A549 (cell line): ENCODE results near the gene ANKRD6. TPM values are rescaled to one million over a fixed set of nuclear protein-coding genes. Genes with fewer than 3 reads are reported as not detected.

Experiments used
- ATAC-seq, 2 experiments: fragments of 200-7000 bp in 1 of 2; fragments of >200 bp in 1 of 2; cut with Nextera tagmentation in 1 of 2; cut with Tn5 transposase in 1 of 2; 3 replicates each; pipeline versions ENCODE4 v1.8.0 to v1.9.1; 2018 to 2020; ENCODE audit warnings: mild to moderate bottlenecking in 1 of 2, moderate library complexity in 1 of 2
- CTCF ChIA-PET: fragments of 300-600 bp; sonication (Branson Sonifier 250); formaldehyde crosslinking; extraction: SDS; loops from one replicate; lab custom pipeline; 2021; ENCODE audit warnings: antibody characterized with exemption, inconsistent platforms; lab: Yijun Ruan, JAX
- POLR2A ChIA-PET: fragments of 350-600 bp; formaldehyde crosslinking; extraction: SDS; loops from one replicate; lab custom pipeline; 2021; ENCODE audit warnings: antibody characterized with exemption, inconsistent platforms; lab: Yijun Ruan, JAX
- DNase-seq, 2 experiments: peaks; one replicate each; pipeline versions ENCODE4 v3.0.0 to v3.0.0-alpha.2; 2011 to 2016; ENCODE audit warnings: low read depth in 1 of 2, low spot score in 1 of 2
- FAIRE-seq: peaks from 2 replicates; lab custom pipeline; 2011; peaks lifted over from hg19 to GRCh38; lab: Jason Lieb, UNC
- H3K27ac ChIP-seq, 2 experiments: fragments of >200 bp; sonication (Bioruptor Twin); formaldehyde crosslinking; 3 replicates each; pipeline ENCODE4 v1.5.1; 2016 to 2017
- H3K4me1 ChIP-seq: fragments of >200 bp; sonication (Bioruptor Twin); formaldehyde crosslinking; 3 replicates; pipeline ENCODE4 v1.6.1; 2016
- H3K4me2 ChIP-seq: fragments of >200 bp; sonication (Bioruptor Twin); formaldehyde crosslinking; 3 replicates; pipeline ENCODE4 v1.6.1; 2016
- H3K4me3 ChIP-seq: fragments of >200 bp; sonication (Bioruptor Twin); formaldehyde crosslinking; 3 replicates; pipeline ENCODE4 v1.5.1; 2016
- H3K9me3 ChIP-seq: fragments of >200 bp; sonication (Bioruptor Twin); formaldehyde crosslinking; 3 replicates; pipeline ENCODE4 v1.6.1; 2016
- BHLHE40 ChIP-seq: IDR thresholded peaks from 2 replicates; pipeline ENCODE4 v1.6.1; 2012; ENCODE audit warnings: low read depth, low read length, inconsistent platforms
- CBX2 ChIP-seq: fragments of 200-600 bp; sonication (generic); IDR thresholded peaks from 2 replicates; pipeline ENCODE4 v1.6.1; 2016; ENCODE audit warnings: low read depth, mild to moderate bottlenecking, borderline replicate concordance
- CEBPB ChIP-seq, 2 experiments: fragments of >200 bp in 1 of 2; sonication (Bioruptor Twin) in 1 of 2; formaldehyde crosslinking in 1 of 2; IDR thresholded peaks; 2 replicates each; pipeline ENCODE4 v1.6.1; 2012 to 2016
- CHD4 ChIP-seq: fragments of 200-600 bp; sonication (generic); IDR thresholded peaks from 2 replicates; pipeline ENCODE4 v1.6.1; 2016; ENCODE audit warnings: antibody characterized with exemption, mild to moderate bottlenecking, borderline replicate concordance
- CTCF ChIP-seq: fragments of >200 bp; sonication (Bioruptor Twin); formaldehyde crosslinking; IDR thresholded peaks from 3 replicates; pipeline ENCODE4 v1.5.1; 2016
- EHF ChIP-seq: fragments of 250-450 bp; sonication (Bioruptor Pico); IDR thresholded peaks from 2 replicates; pipeline ENCODE4 v1.5.0; 2020; ENCODE audit warnings: mild to moderate bottlenecking
- EHMT2 ChIP-seq: fragments of 200-600 bp; sonication (generic); IDR thresholded peaks from 2 replicates; pipeline ENCODE4 v1.6.1; 2016; ENCODE audit warnings: antibody characterized with exemption, low read depth, mild to moderate bottlenecking, moderate library complexity
- EP300 ChIP-seq, 2 experiments: fragments of >200 bp; sonication (Bioruptor Twin); formaldehyde crosslinking; IDR thresholded peaks; 2 replicates in 1 of 2; 3 replicates in 1 of 2; pipeline ENCODE4 v1.6.1; 2016 to 2017
- ESRRA ChIP-seq: fragments of 150-350 bp; IDR thresholded peaks from 2 replicates; pipeline ENCODE4 v1.6.1; 2014; ENCODE audit warnings: mild to moderate bottlenecking, low read length, borderline replicate concordance
- GATA3 ChIP-seq: IDR thresholded peaks from 2 replicates; pipeline ENCODE4 v1.6.1; 2012; ENCODE audit warnings: borderline replicate concordance
- JUNB ChIP-seq: fragments of >200 bp; sonication (Bioruptor Twin); formaldehyde crosslinking; IDR thresholded peaks from 2 replicates; pipeline ENCODE4 v1.6.1; 2016
- MAX ChIP-seq: IDR thresholded peaks from 2 replicates; pipeline ENCODE4 v1.6.1; 2012
- MYC ChIP-seq: IDR thresholded peaks from 2 replicates; pipeline ENCODE4 v1.6.1; 2012; ENCODE audit warnings: mild to moderate bottlenecking, inconsistent platforms, low read length, improper control_type of control experiment, borderline replicate concordance
- NPAS2 ChIP-seq: fragments of 250-450 bp; sonication (Bioruptor Pico); IDR thresholded peaks from 2 replicates; pipeline ENCODE4 v1.8.0; 2022; ENCODE audit warnings: mild to moderate bottlenecking, moderate library complexity, borderline replicate concordance
- PHF8 ChIP-seq: fragments of 200-600 bp; sonication (generic); IDR thresholded peaks from 2 replicates; pipeline ENCODE4 v1.6.1; 2016; ENCODE audit warnings: low read depth, mild to moderate bottlenecking, antibody characterized with exemption, moderate library complexity, borderline replicate concordance
- POLR2A ChIP-seq: IDR thresholded peaks from 2 replicates; pipeline ENCODE4 v1.6.1; 2012; ENCODE audit warnings: mild to moderate bottlenecking, low read length
- RARB ChIP-seq: fragments of 250-450 bp; sonication (Bioruptor Pico); IDR thresholded peaks from 2 replicates; pipeline ENCODE4 v1.8.0; 2021; ENCODE audit warnings: mild to moderate bottlenecking, moderate library complexity
- REST ChIP-seq: fragments of 200-600 bp; sonication (generic); IDR thresholded peaks from 2 replicates; pipeline ENCODE4 v1.6.1; 2016; ENCODE audit warnings: antibody characterized with exemption, mild to moderate bottlenecking, moderate library complexity
- RNF2 ChIP-seq: fragments of 200-600 bp; sonication (generic); IDR thresholded peaks from 2 replicates; pipeline ENCODE4 v1.6.1; 2016; ENCODE audit warnings: low read depth, mild to moderate bottlenecking, antibody characterized with exemption, moderate library complexity, borderline replicate concordance
- SREBF2 ChIP-seq: fragments of 450-650 bp; IDR thresholded peaks from 2 replicates; pipeline ENCODE4 v1.6.1; 2014; ENCODE audit warnings: mild to moderate bottlenecking, moderate library complexity
- TP53 ChIP-seq: fragments of 250-450 bp; sonication (Bioruptor Pico); IDR thresholded peaks from 2 replicates; pipeline ENCODE4 v1.5.0; 2021; ENCODE audit warnings: mild to moderate bottlenecking, moderate library complexity
- ZC3H11A ChIP-seq: fragments of 450-650 bp; IDR thresholded peaks from 2 replicates; pipeline ENCODE4 v1.6.1; 2014; ENCODE audit warnings: antibody characterized with exemption, mild to moderate bottlenecking
- WGBS: methylation state at CpG from one replicate; pipeline ENCODE4 v1.1.6; 2017; ENCODE audit errors: missing lambda C conversion rate; 5-methylcytosine and 5-hydroxymethylcytosine counted together
- polyA plus RNA-seq, 4 experiments: library from polyadenylated mRNA; depleted of rRNA in 3 of 4; stranded (reverse); fragments of >200 nt; fragmentation: RNase III in 1 of 4; extraction: RNeasy Plus Mini Kit Qiagen cat#74134 plus additional on column Dnase treatment in 1 of 4; gene quantifications; 2 replicates in 3 of 4; 3 replicates in 1 of 4; pipeline ENCODE4 v1.2.3, GENCODE V29; 2011 to 2017
- TF ChIP-seq, protein P1 (sequence below): fragments of >200 bp; sonication (Bioruptor Twin); formaldehyde crosslinking; IDR thresholded peaks from 2 replicates; pipeline ENCODE4 v1.6.1; 2016
- TF ChIP-seq, protein P2 (sequence below): fragments of 150-350 bp; IDR thresholded peaks from 2 replicates; pipeline ENCODE4 v1.6.1; 2014; ENCODE audit warnings: low read depth, mild to moderate bottlenecking, low read length

ANKRD6 gene
- polyA plus RNA-seq, 2 of the 4 experiments (the other 2 are of a cell fraction) = 2.2 to 3.6 TPM

GRCh38 chr6:89539779-89540178 lies 106.8 kb downstream of the ANKRD6 start:
- DNase-seq = no peak
- H3K27ac ChIP-seq = no peak overlapping the region
- CTCF ChIA-PET = interaction anchor here (0.6 kb wide), 1 partner anchor 1799 kb away, joined by 3 read pairs; no protein-coding TSS in a partner anchor
- FAIRE-seq = no peak
- POLR2A ChIA-PET = no interaction called here
- no peak overlapping the region for H3K4me2 ChIP-seq
- TF ChIP-seq, protein P1, sequence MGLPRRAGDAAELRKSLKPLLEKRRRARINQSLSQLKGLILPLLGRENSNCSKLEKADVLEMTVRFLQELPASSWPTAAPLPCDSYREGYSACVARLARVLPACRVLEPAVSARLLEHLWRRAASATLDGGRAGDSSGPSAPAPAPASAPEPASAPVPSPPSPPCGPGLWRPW = no peak
- TF ChIP-seq PHF8 (no peak), BHLHE40 (no peak), TP53 (no peak), RARB (no peak), CTCF (no peak), REST (no peak), RNF2 (no peak), SREBF2 (no peak), CBX2 (no peak)
- no peak overlapping the region for H3K4me3 ChIP-seq
- no peaks in the 10 kb centered on the region for H3K9me3 ChIP-seq
- H3K4me1 ChIP-seq = no peaks in the 10 kb centered on the region
- ATAC-seq = no peak
- WGBS = 81% methylated on average over 2 of the region's 2 CpGs

DNA sequence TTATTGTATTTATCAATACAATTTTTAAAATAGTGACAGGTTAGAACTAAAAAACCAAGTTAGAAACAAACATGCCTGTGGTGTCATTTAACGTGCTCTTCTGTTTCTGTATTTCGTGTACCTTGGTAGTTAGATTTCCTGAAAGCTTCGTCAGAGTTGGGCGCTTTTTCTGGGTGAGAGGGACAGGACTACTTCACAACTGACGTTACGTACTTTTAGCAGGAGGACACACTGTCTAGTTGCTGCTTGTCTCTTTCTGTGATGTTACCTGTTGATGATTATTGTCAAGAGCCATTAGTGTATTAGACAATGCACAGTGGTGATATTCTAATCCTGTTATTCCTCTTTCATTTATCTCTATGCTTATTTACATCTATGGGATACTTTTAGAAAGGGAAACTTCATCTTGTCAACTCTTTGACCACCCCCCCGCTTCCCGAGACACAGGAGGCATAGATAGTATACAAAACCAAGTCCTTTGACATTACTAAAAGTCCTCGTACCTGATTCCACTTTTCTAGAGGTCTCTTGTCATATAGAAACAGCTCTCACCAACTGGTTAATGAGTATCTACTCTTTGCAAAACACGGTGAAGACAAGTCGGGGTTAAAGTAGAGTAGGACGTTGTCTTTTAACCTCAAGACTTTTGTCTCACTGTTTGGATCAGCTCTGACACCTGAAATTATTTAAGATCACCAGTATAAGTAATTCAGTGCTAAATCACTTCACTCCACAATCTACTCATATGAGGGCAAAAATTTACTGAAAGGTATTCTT lies 109.3 kb downstream of the ANKRD6 start:
- CTCF ChIA-PET = no interaction called here
- Histone ChIP-seq H3K4me3 (no peak overlapping the region), H3K4me1 (no peaks in the 10 kb centered on the region), H3K27ac (no peak overlapping the region), H3K9me3 (no peaks in the 10 kb centered on the region), H3K4me2 (no peak overlapping the region)
- POLR2A ChIA-PET = no interaction called here
- no peak for FAIRE-seq
- 51% methylated on average over 12 of the region's 12 CpGs for WGBS
- DNase-seq = no peak
- ATAC-seq = no peak
- TF ChIP-seq CHD4 (no peak), GATA3 (no peak), JUNB (no peak), MAX (no peak), REST (no peak), ESRRA (no peak), MYC (no peak), EHF (CRISPR knock-in tag) (no peak), NPAS2 (no peak), EHMT2 (no peak), BHLHE40 (no peak), ZC3H11A (no peak), EP300 (IDR thresholded peaks at IDR 0.05) (no peak), POLR2A (no peak), TP53 (no peak), CEBPB (IDR thresholded peaks at IDR 0.05) (no peak)
- TF ChIP-seq, protein P2, sequence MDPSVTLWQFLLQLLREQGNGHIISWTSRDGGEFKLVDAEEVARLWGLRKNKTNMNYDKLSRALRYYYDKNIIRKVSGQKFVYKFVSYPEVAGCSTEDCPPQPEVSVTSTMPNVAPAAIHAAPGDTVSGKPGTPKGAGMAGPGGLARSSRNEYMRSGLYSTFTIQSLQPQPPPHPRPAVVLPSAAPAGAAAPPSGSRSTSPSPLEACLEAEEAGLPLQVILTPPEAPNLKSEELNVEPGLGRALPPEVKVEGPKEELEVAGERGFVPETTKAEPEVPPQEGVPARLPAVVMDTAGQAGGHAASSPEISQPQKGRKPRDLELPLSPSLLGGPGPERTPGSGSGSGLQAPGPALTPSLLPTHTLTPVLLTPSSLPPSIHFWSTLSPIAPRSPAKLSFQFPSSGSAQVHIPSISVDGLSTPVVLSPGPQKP = no peak
- TF ChIP-seq, protein P1 = no peak
